Measurements from ENCODE around the gene ME2.
"Not testable (repeated sequence)": the region's sequence is repeated elsewhere in the genome, so short reads cannot be mapped to it uniquely, and the experiment has no call there.

The ME2 gene

GRCh38 chr18:50961974-50962373 is 83.1 kb downstream of the ME2 start:
- Histone ChIP-seq H2AFZ (ENCODE audit: low read depth, low read length) (no peak overlapping the region), H4K20me1 (ENCODE audit: insufficient read depth, low read length) (no peaks in the 10 kb centered on the region), H3K4me1 (ENCODE audit: low read length) (no peaks in the 10 kb centered on the region), H3K27ac (ENCODE audit: low read length) (no peak overlapping the region), H3K79me2 (ENCODE audit: low read length) (no peaks in the 10 kb centered on the region), H3K27me3 (ENCODE audit: low read depth, low read length) (no peaks in the 10 kb centered on the region), H3K4me3 (ENCODE audit: low read length) (no peak overlapping the region), H3K9me3 (ENCODE audit: insufficient read depth, low read length) (peaks cover 20% of the 10 kb centered on the region; the same call in 1 of the 2 replicates), H3K36me3 (replicated peaks; ENCODE audit: low read depth, low read length) (peaks cover 6% of the 10 kb centered on the region), H3K9ac (ENCODE audit: low read length) (no peak overlapping the region), H3K4me2 (ENCODE audit: low read length) (no peak overlapping the region)
- TF ChIP-seq, protein P1, sequence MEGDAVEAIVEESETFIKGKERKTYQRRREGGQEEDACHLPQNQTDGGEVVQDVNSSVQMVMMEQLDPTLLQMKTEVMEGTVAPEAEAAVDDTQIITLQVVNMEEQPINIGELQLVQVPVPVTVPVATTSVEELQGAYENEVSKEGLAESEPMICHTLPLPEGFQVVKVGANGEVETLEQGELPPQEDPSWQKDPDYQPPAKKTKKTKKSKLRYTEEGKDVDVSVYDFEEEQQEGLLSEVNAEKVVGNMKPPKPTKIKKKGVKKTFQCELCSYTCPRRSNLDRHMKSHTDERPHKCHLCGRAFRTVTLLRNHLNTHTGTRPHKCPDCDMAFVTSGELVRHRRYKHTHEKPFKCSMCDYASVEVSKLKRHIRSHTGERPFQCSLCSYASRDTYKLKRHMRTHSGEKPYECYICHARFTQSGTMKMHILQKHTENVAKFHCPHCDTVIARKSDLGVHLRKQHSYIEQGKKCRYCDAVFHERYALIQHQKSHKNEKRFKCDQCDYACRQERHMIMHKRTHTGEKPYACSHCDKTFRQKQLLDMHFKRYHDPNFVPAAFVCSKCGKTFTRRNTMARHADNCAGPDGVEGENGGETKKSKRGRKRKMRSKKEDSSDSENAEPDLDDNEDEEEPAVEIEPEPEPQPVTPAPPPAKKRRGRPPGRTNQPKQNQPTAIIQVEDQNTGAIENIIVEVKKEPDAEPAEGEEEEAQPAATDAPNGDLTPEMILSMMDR (IDR thresholded peaks at IDR 0.05; ENCODE audit: low read depth, low read length) = no peak
- no peak for TF ChIP-seq EZH2phosphoT487 (IDR thresholded peaks at IDR 0.05; ENCODE audit: low read depth)

DNA sequence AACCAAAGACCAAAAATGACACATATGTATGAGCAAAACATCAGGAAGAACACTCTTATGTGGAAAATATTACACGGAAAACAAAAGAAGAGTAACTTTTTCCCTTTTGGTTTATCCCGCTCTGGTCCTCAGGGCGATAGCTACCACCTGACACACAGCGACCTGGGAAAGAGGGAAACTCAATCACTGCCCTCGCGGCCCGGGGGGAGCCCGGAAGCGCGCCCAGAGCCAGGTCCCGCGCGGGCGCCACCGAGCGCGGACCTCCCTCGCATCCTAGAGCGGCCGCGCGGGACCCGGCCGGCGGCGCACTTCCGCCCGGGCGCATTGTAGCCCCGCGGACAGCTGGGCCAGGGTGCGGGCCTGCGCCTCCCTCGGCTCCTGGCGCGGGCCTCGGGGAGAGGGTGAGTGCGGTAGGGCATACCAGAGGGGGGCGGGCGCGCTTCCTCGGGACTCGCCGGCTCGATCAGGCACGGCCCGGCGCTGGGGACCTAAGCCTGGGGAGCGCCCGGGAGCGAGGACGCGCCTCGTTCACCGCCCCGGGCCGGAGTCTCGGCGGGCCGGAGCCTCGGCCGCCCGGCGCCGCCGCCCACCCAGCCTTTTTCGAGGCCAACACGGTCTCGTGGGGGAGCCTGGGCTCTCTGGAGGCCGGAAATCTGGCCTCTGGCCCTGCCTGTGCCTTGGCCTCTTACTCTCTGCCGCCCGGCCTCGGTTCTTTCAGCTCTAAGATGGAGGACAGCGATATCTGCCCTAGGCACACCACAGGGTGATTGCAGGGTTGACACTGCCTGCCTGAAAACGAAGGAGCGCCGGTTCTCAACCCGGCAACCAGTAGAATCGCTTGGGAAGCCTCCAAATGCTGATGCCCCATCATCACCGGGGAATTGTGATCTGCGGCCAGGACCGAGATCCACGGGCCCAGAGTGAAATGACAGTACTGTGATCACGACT is 89.1 kb downstream of the ME2 start, which contains the start of gene ELAC1:
Gene ELAC1, plus strand, starts transcription at position 327 of the 948 bp plus-strand sequence. CDS start 6,365 bp downstream, outside the sequence.
- Histone ChIP-seq H3K9ac (ENCODE audit: low read length) (peak within 1 kb of the TSS; percentile 89), H3K4me2 (ENCODE audit: low read length) (peak within 1 kb of the TSS; percentile 75), H3K27ac (ENCODE audit: low read length) (peak within 1 kb of the TSS; percentile 51), H4K20me1 (ENCODE audit: insufficient read depth, low read length) (no peaks in the 10 kb centered on the region), H2AFZ (ENCODE audit: low read depth, low read length) (peak within 1 kb of the TSS; percentile 99), H3K36me3 (replicated peaks; ENCODE audit: low read depth, low read length) (peaks cover 3% of the 10 kb centered on the region), H3K4me3 (ENCODE audit: low read length) (peak within 1 kb of the TSS; percentile 81), H3K27me3 (ENCODE audit: low read depth, low read length) (no peaks in the 10 kb centered on the region), H3K4me1 (ENCODE audit: low read length) (peaks cover 22% of the 10 kb centered on the region), H3K79me2 (ENCODE audit: low read length) (peaks cover 21% of the 10 kb centered on the region), H3K9me3 (ENCODE audit: insufficient read depth, low read length) (no peaks in the 10 kb centered on the region)
- TF ChIP-seq, protein P1 (IDR thresholded peaks at IDR 0.05; ENCODE audit: low read depth, low read length) = no peak
- no peak for TF ChIP-seq EZH2phosphoT487 (IDR thresholded peaks at IDR 0.05; ENCODE audit: low read depth)

GRCh38 chr18:50969448-50969847 is 90.5 kb downstream of the ME2 start:
- H4K20me1 ChIP-seq (ENCODE audit: insufficient read depth, low read length) = no peaks in the 10 kb centered on the region
- H3K9me3 ChIP-seq (ENCODE audit: insufficient read depth, low read length) = no peaks in the 10 kb centered on the region
- peak overlapping the region; percentile 81; the same call in 1 of the 2 replicates for H3K4me3 ChIP-seq (ENCODE audit: low read length)
- no peak overlapping the region for H2AFZ ChIP-seq (ENCODE audit: low read depth, low read length)
- peaks cover 21% of the 10 kb centered on the region for H3K79me2 ChIP-seq (ENCODE audit: low read length)
- no peak overlapping the region for H3K27ac ChIP-seq (ENCODE audit: low read length)
- peaks cover 29% of the 10 kb centered on the region for H3K4me1 ChIP-seq (ENCODE audit: low read length)
- TF ChIP-seq EZH2phosphoT487 (IDR thresholded peaks at IDR 0.05; ENCODE audit: low read depth) = no peak
- TF ChIP-seq, protein P1 (IDR thresholded peaks at IDR 0.05; ENCODE audit: low read depth, low read length) = no peak
- peak overlapping the region; percentile 75 for H3K4me2 ChIP-seq (ENCODE audit: low read length)
- peaks cover 5% of the 10 kb centered on the region for H3K36me3 ChIP-seq (replicated peaks; ENCODE audit: low read depth, low read length)
- H3K27me3 ChIP-seq (ENCODE audit: low read depth, low read length) = no peaks in the 10 kb centered on the region
- no peak overlapping the region for H3K9ac ChIP-seq (ENCODE audit: low read length)

DNA sequence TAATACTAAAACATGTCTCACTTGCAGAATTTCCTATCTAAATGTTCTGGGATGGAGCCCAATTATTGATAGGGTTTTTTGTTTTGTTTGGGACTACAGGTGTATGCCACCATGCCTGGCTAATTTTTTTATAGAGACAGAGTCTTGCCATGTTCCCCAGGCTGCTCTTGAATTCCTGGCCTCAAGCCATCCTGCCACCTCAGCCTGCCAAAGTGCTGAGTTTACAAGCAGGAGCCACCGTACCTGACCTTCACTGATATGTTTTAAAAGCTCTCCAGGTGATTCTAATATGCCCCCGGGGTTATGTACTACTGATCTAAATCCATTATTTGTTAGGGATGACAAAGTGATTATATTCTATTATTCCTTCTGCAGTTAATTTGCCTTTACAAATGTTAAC is 91.1 kb downstream of the ME2 start:
- no peaks in the 10 kb centered on the region for H3K9me3 ChIP-seq (ENCODE audit: insufficient read depth, low read length)
- H2AFZ ChIP-seq (ENCODE audit: low read depth, low read length) = no peak overlapping the region
- H3K27me3 ChIP-seq (ENCODE audit: low read depth, low read length) = no peaks in the 10 kb centered on the region
- no peak overlapping the region for H3K9ac ChIP-seq (ENCODE audit: low read length)
- H3K79me2 ChIP-seq (ENCODE audit: low read length) = peaks cover 21% of the 10 kb centered on the region
- H3K4me1 ChIP-seq (ENCODE audit: low read length) = peaks cover 29% of the 10 kb centered on the region
- H3K4me2 ChIP-seq (ENCODE audit: low read length) = no peak overlapping the region
- no peaks in the 10 kb centered on the region for H4K20me1 ChIP-seq (ENCODE audit: insufficient read depth, low read length)
- TF ChIP-seq, protein P1 (IDR thresholded peaks at IDR 0.05; ENCODE audit: low read depth, low read length) = no peak
- TF ChIP-seq EZH2phosphoT487 (IDR thresholded peaks at IDR 0.05; ENCODE audit: low read depth) = no peak
- no peak overlapping the region for H3K27ac ChIP-seq (ENCODE audit: low read length)
- H3K4me3 ChIP-seq (ENCODE audit: low read length) = no peak overlapping the region
- H3K36me3 ChIP-seq (replicated peaks; ENCODE audit: low read depth, low read length) = peaks cover 10% of the 10 kb centered on the region

DNA sequence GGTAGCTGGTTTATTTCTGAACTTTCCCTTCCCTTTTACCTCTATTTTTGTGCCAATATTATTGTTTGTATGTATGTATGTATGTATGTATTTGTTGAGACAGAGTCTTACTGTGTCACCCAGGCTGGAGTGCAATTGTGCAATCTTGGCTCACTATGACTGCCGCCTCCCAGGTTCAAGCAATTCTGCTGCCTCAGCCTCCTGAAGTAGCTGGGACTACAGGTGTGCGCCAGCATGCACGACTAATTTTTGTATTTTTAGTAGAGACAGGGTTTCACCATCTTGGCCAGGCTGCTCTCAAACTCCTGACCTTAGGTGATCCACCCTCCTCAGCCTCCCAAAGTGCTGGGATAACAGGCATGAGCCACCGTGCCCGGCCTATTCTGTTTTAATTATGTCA is 93.5 kb downstream of the ME2 start:
- H3K79me2 ChIP-seq (ENCODE audit: low read length) = peaks cover 21% of the 10 kb centered on the region
- H3K27ac ChIP-seq (ENCODE audit: low read length); H3K9ac ChIP-seq (ENCODE audit: low read length); H4K20me1 ChIP-seq (ENCODE audit: insufficient read depth, low read length); H3K9me3 ChIP-seq (ENCODE audit: insufficient read depth, low read length); H2AFZ ChIP-seq (ENCODE audit: low read depth, low read length); H3K27me3 ChIP-seq (ENCODE audit: low read depth, low read length): not testable (repeated sequence)
- 0 out of 2 replicates have a peak overlapping the region, but pooled peaks have one; percentile 3 for H3K4me3 ChIP-seq (ENCODE audit: low read length)
- peaks cover 27% of the 10 kb centered on the region for H3K4me1 ChIP-seq (ENCODE audit: low read length)
- peak overlapping the region; percentile 44 for H3K4me2 ChIP-seq (ENCODE audit: low read length)
- peaks cover 34% of the 10 kb centered on the region for H3K36me3 ChIP-seq (replicated peaks; ENCODE audit: low read depth, low read length)

All from OCI-LY3 (cell line).